GM21367 (cell line): ENCODE data around the gene TTC27.
"Not testable (repeated sequence)": the region's sequence is repeated elsewhere in the genome, so short reads cannot be mapped to it uniquely, and the experiment has no call there.

Source experiments
- ATAC-seq: cut with Tn5 transposase; IDR thresholded peaks from one replicate; pipeline ENCODE4 v1.9.1; 2021; ENCODE audit not compliant: unreplicated experiment

TTC27 gene

DNA sequence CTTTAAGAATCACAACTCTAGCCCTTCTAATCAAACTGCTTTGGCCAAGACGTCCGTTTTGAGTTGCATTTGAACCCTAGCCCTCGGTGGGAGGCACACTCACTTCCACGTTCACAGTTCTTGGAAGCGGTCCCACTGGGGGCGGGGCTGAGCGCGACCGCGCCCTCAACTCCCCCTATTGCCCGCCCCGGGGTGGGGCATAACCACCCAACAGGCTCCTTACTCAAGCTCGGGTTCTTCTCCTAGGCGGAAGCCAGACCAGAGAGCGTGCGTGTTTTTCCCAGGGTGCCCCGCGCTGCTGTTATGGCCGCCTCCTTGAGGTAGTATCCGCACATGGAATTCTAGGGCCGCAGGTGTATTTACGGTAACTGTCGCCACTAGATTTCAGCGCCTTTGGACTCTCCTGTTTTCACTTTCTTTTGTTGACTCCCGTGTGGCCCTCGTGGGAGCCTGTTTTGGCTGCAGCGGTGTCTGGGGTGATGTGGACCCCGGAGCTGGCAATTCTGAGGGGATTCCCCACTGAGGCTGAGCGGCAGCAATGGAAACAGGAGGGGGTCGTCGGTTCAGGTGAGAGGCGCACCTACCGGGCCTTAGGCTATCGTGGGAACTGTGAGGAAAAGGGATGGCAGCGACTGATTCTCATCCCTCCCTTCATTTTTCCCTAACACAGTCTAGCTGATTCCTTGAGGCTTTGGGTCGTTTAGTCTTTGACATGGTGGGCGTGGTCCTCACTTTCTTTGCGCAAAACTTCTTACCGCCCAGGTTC is at the start of gene TTC27:
Gene TTC27, plus strand, starts transcription at position 237 of the 766 bp plus-strand sequence. Its CDS starts 243 bp downstream, at position 480.
- peak; percentile 99 for ATAC-seq

- ATAC-seq: peak; percentile 62
These were observed 36.0 kb upstream of the TTC27 start for GRCh38 chr2:32591669-32592463.

DNA sequence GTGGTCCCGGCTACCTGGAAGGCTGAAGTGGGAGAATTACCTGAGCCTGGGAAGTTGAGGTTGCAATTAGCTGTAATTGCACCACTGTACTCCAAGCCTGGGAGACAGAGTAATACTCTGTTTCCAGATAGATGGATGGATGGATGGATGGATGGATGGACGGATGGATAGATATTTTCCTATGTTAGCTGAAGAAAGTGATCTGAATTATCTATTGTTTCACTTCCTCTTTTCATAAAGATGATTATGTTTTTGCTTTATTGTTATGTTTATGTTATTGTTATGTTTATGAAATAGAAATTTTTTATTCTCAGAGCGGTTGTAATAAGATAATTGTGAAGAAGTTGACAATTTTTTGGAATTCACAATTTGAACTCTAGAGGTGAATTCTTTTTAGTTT is 33.3 kb upstream of the TTC27 start:
- no peak for ATAC-seq

- no peak for ATAC-seq
These were observed 16.5 kb upstream of the TTC27 start for GRCh38 chr2:32611366-32611765.

- no peak for ATAC-seq
These were observed 16.1 kb upstream of the TTC27 start for GRCh38 chr2:32611771-32612170.

DNA sequence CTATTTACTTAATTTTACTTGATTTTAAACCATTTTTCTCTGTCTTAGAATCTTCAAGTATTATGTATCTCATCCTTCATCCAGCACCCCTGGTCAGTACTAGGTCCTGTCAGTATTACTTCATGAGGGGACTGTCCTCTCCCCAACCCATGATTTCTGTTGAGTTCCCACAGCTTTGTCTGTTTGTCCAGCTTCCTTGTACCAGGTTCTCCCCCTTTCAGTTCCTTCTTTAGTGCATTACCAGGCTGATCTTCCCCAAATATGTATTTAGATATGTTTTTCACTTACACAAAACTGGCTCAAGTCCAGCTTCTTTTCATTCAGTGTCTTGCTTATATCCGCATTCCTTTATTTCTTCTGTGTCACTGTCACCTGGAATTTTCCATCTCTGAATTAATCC is 13.8 kb upstream of the TTC27 start:
- ATAC-seq: no peak

GRCh38 chr2:32617599-32618189 is 10.2 kb upstream of the TTC27 start:
- ATAC-seq: no peak

DNA sequence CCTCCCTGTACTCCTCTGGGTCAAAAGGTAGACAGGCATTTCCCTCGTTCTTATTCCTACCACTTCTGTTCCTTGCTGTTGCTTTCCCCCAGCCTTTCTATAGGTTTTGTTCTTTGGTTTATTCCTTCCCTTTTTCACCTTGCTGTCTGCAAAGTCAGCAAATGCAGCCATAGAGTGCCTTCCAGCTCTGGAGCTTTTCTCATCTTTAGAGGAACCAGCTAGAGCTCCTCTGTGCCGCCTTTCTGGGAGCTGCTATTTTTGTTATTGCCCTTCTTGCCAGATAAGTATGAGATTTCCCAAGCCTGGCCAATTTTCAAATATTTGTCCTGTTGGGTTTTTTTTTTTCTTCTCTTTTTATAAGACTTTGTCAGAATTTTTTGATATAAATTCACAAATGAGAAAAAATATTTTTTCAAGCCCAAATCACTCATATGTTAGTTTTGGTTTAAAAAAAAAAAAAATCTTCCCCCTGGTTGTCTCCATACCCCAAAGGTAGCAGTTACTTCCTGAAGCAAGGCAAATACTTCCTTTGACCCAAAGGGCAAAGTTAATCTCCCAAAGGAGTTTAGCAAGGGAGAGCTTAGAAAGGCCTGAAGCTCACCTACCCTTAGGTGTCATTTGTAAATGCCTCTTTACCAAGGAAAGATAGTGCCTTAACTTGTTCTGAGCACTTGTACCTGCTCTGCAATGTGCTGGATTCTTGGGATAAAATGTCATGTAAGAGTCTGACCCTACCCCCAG is 5.1 kb upstream of the TTC27 start:
- no peak for ATAC-seq

GRCh38 chr2:32623311-32623706 is 4.5 kb upstream of the TTC27 start:
- no peak for ATAC-seq

DNA sequence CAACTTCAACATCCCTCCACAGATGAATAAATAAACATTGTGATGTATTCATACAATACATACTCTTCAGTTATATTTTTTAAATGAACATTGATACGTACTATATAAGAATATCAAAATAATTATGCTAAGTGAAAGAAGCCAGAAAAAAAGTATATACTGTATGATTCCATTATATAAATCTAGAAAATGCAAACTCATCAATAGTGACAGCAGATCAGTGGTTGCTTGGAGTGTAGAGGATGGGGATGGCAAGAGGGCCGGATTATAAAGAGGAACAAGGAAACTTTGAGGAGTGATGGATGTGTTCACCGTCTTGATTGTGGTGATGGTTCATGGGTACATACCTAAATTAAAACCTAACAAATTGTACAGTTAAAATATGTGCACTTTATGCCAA is 3.0 kb upstream of the TTC27 start:
- ATAC-seq: no peak

DNA sequence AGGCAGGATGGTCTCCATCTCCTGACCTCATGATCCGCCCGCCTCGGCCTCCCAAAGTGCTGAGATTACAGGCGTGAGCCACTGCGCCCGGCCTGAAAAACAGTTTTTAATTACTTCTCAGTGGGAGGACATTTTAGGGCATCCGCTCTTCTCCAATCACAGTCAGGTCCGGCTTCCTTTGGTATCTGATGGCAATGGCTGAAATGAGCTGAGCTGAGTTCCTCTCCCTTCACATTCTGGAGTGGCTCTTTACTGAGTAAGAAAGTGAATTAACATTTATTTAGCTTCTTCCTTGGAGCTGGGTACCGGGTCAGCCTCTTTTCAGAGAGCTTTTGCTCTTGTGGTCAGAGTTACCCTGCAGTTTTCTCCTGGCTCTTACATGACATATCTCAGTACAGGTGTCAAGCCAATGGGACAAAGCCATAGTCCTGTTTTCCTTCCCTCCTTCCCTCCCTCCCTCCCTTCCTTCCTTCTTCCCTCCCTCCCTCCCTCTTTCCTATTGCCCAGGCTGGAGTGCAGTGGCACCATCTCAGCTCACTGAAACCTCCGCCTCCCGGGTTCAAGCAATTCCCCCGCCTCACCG is 1.1 kb upstream of the TTC27 start:
- no peak for ATAC-seq

- ATAC-seq: peak; percentile 25
These were observed 423 bp upstream of the TTC27 start for GRCh38 chr2:32627441-32627813.

GRCh38 chr2:32632089-32632488 is 4.2 kb downstream of the TTC27 start:
- no peak for ATAC-seq

GRCh38 chr2:32633040-32633439 is 5.2 kb downstream of the TTC27 start:
- ATAC-seq: no peak

DNA sequence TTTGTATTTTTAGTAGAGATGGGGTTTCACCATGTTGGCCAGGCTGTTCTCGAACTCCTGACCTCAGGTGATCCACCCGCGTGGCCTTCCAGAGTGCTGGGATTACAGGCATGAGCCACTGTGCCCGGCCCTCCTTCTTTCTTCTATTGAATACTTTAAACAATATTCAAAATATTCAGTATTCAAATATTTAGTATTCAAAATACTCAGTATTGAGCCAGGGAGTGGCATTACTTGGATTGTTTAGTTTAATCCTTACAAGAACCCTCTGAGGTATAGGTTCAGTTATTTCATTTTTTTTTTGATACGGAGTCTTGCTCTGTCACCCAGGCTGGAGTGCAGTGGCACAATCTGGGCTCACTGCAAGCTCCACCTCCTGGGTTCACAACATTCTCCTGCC is 10.7 kb downstream of the TTC27 start:
- not testable (repeated sequence) for ATAC-seq

- no peak for ATAC-seq
These were observed 13.3 kb downstream of the TTC27 start for GRCh38 chr2:32641180-32641579.

DNA sequence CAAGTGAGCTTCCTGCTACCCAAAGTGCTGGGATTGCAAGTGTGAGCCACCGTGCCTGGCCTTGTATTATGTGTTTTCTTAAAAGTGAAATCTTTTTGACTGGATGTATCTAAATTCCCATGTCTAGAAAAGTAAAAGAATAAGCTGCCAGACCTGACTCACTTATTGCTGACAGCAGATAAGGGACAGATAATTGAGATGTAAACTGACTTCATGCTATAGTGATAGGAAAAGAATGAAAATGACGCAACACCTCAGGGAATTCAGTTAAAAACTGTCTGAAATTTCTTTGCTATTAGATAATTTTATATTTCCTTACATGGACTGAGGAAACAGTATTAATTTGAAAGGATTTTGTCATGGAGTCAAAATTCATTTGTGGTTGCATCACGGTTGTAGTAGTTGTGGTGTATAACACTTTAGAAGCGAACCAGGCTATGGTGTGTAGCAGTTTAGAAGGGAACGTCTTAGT is 19.4 kb downstream of the TTC27 start:
- no peak for ATAC-seq

- ATAC-seq: no peak
These were observed 24.8 kb downstream of the TTC27 start for GRCh38 chr2:32652555-32653209.

DNA sequence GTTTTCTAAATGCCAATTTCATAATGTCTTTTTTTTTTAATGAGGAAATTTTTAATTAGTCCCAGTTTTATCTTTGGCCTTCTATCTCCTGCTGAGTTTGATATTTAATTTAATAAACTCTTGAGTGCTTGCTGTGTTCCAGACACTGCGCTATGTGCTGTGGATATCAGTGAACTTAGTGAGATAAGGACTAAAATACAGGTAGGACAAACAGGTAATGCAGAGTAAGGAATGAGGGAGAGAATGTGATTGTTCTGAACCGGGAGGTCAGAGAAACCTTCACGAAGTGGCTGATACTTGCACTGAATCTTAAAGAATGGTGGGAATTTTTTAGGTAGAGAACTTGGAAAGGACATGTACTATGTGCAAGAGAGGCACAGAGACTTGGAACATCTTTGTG is 28.2 kb downstream of the TTC27 start:
- no peak for ATAC-seq

DNA sequence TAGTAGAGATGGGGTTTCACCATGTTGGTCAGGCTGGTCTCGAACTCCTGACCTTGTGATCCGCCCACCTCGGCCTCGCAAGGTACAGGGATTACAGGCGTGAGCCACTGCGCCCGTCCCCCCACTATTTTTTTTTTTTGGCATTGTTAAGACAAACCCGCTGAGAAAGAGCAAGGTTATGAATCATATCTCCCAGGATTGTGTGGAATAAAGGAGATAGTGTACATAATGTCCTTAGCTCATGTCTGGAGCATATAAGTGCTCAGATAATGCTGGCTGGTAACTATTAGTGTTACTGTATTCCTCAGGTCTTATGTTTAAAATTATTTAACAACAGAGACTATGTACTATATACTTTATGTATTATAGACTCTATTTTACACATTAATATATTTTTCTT is 36.0 kb downstream of the TTC27 start:
- ATAC-seq: no peak
